ENCODE measurements around the gene AREG. TPM values are rescaled to one million over a fixed set of nuclear protein-coding genes. Genes with fewer than 3 reads are reported as not detected.

Gene AREG
- total RNA-seq, 1 experiment from 2014 or later = 739 TPM

DNA sequence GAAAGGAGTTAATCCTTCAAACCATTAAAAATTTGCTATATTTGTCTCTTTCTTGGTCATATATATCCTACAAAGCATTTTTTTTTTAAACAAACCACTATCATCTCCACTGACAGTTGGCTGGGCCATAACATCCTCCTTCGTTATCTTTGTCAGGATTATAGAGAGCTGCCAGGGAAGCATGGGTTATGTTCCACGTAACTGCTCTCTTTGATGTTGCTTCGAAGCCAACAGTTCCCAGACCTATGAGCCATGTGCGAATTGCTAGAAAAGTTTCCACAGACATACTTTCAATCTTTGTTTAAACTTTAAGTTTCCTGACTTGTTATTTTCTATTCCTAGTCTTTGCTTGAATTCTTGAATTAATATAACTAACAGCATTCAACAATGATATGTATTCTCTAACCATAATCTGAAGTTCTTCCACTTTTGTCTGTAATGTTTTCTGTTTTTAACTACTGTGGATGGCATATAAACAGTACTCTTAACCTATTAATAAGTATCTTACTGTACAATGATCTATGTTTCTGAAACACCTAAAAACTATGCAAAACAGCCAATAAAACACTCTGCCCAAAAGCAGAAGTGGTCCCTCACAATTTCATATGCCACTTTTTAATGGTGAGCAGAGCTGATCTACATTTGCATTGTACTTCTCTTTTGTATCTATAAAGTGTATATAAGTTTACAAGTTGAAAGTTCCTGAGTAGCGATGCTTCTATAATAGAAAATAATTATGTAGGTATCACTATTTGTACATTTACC lies 42.1 kb upstream of the AREG start (continued):
- TF ChIP-seq, protein P1, sequence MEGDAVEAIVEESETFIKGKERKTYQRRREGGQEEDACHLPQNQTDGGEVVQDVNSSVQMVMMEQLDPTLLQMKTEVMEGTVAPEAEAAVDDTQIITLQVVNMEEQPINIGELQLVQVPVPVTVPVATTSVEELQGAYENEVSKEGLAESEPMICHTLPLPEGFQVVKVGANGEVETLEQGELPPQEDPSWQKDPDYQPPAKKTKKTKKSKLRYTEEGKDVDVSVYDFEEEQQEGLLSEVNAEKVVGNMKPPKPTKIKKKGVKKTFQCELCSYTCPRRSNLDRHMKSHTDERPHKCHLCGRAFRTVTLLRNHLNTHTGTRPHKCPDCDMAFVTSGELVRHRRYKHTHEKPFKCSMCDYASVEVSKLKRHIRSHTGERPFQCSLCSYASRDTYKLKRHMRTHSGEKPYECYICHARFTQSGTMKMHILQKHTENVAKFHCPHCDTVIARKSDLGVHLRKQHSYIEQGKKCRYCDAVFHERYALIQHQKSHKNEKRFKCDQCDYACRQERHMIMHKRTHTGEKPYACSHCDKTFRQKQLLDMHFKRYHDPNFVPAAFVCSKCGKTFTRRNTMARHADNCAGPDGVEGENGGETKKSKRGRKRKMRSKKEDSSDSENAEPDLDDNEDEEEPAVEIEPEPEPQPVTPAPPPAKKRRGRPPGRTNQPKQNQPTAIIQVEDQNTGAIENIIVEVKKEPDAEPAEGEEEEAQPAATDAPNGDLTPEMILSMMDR (IDR thresholded peaks at IDR 0.05 in 2 of 3, conservative IDR thresholded peaks at IDR 0.05 in 1 of 3; ENCODE audit: borderline replicate concordance in 1 of 3, insufficient read depth in 1 of 3, low read depth in 2 of 3, low read length in 2 of 3) = no peak
- TF ChIP-seq ZNF274 (IDR thresholded peaks at IDR 0.05; ENCODE audit: low read depth, low read length) = no peak
- no peak for TF ChIP-seq TCF7L2 (IDR thresholded peaks at IDR 0.05; ENCODE audit: borderline replicate concordance, extremely low read depth, insufficient read depth, insufficient read length)
- TF ChIP-seq JUND (IDR thresholded peaks at IDR 0.05) = no peak
- TF ChIP-seq FOSL1 (IDR thresholded peaks at IDR 0.05; ENCODE audit: low read depth) = no peak
- TF ChIP-seq POLR2AphosphoS5 (IDR thresholded peaks at IDR 0.05; ENCODE audit: low read depth, low read length) = no peak
- TF ChIP-seq POLR2A (IDR thresholded peaks at IDR 0.05; ENCODE audit: borderline replicate concordance, extremely low read depth, insufficient read depth, insufficient read length) = no peak
- TF ChIP-seq, protein P2, sequence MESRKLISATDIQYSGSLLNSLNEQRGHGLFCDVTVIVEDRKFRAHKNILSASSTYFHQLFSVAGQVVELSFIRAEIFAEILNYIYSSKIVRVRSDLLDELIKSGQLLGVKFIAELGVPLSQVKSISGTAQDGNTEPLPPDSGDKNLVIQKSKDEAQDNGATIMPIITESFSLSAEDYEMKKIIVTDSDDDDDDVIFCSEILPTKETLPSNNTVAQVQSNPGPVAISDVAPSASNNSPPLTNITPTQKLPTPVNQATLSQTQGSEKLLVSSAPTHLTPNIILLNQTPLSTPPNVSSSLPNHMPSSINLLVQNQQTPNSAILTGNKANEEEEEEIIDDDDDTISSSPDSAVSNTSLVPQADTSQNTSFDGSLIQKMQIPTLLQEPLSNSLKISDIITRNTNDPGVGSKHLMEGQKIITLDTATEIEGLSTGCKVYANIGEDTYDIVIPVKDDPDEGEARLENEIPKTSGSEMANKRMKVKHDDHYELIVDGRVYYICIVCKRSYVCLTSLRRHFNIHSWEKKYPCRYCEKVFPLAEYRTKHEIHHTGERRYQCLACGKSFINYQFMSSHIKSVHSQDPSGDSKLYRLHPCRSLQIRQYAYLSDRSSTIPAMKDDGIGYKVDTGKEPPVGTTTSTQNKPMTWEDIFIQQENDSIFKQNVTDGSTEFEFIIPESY (IDR thresholded peaks at IDR 0.05; ENCODE audit: extremely low read depth, insufficient replicate concordance, low read length) = no peak
- TF ChIP-seq ZFX (IDR thresholded peaks at IDR 0.05) = no peak
- TF ChIP-seq EGR1 (IDR thresholded peaks at IDR 0.05; ENCODE audit: low read depth) = no peak
- TF ChIP-seq, protein P3, sequence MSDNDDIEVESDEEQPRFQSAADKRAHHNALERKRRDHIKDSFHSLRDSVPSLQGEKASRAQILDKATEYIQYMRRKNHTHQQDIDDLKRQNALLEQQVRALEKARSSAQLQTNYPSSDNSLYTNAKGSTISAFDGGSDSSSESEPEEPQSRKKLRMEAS (IDR thresholded peaks at IDR 0.05) = no peak
- TF ChIP-seq CBX3 (IDR thresholded peaks at IDR 0.05; ENCODE audit: low read depth) = no peak

Measured in HCT116 (cell line).